Measurements from ENCODE around the gene HERC3.

DNA sequence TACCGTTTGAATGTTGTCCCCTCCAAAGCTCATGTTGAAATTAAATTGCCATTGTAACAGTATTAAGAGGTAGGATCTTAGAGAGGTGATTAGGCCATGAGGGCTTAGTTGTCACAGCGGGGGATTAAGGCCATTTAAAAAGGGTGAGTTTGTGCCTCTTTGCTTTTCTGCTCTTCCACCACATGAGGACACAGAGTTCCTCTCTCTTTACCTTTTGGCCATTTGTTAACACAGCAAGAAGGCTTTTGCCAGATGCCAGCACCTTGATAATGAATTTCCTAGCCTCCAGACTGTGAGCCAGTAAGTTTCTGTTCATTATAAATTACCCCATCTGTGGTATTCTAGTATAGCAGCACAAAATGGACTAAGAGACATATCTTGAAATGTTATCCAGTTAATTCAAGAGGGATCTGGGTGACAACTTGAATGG is 7.8 kb upstream of the HERC3 start:
- no peak for TF ChIP-seq EZH2 (optimal IDR thresholded peaks at IDR 0.05; ENCODE audit: low read depth, low read length)
- TF ChIP-seq CTCF (IDR thresholded peaks at IDR 0.05; ENCODE audit: low read length): no peak
